ENCODE data around the gene MAN1C1. TPM values are rescaled to one million over a fixed set of nuclear protein-coding genes. Genes with fewer than 3 reads are reported as not detected.

The MAN1C1 gene
- total and polyA plus RNA-seq, 2 donors (not counting 1 experiment from before 2014, with no cell fraction given) = 0.31 to 0.89 TPM

GRCh38 chr1:25707280-25708016 is 90.9 kb downstream of the MAN1C1 start:
- no peak overlapping the region for H3K4me3 Mint-ChIP-seq
- H2AFZ ChIP-seq (ENCODE audit: insufficient read depth, low read depth, low read length, poor library complexity, severe bottlenecking) = no peak overlapping the region
- H3K4me3 ChIP-seq (ENCODE audit: control extremely low read depth in 1 of 5, extremely low read depth in 1 of 5, insufficient read depth in 1 of 5, low read depth in 2 of 5, low read length in 4 of 5) = no peak overlapping the region
- no peak for TF ChIP-seq EZH2 (IDR thresholded peaks at IDR 0.05; ENCODE audit: borderline replicate concordance, insufficient read depth, low read depth, low read length, poor library complexity, severe bottlenecking)
- no peak for TF ChIP-seq CTCF (IDR thresholded peaks at IDR 0.05)
- no peak for DNase-seq
- no peaks in the 10 kb centered on the region for H3K79me2 ChIP-seq (ENCODE audit: control insufficient read depth, insufficient read depth, low read length)
- peaks cover 9% of the 10 kb centered on the region for H3K4me1 Mint-ChIP-seq
- intact Hi-C loops (cut with micrococcal nuclease) = no loop called here
- no peaks in the 10 kb centered on the region for H4K20me1 ChIP-seq (ENCODE audit: control insufficient read depth, insufficient read depth, low read length, poor library complexity, severe bottlenecking)
- H3K9me3 Mint-ChIP-seq (ENCODE audit: insufficient read depth) = no peaks in the 10 kb centered on the region
- ChIA-PET POLR2A (no interaction called here), CTCF (no interaction called here)
- peaks cover 0 to 2% (median 0%) of the 10 kb centered on the region in 4 experiments for H3K27me3 ChIP-seq (replicated peaks in 1 of 4; ENCODE audit: control extremely low read depth in 1 of 4, control insufficient read depth in 3 of 4, insufficient read depth in 4 of 4, low read length in 3 of 4)
- no peaks in the 10 kb centered on the region for H3K36me3 ChIP-seq (replicated peaks in 1 of 2; ENCODE audit: control extremely low read depth in 1 of 2, control insufficient read depth in 1 of 2, extremely low read depth in 1 of 2, insufficient read depth in 2 of 2, low read length in 1 of 2)
- WGBS (ENCODE audit: insufficient coverage) = 90% methylated on average over 4 of the region's 6 CpGs
- H3K27ac ChIP-seq (ENCODE audit: low read length in 2 of 2) = no peak overlapping the region
- H3K27ac Mint-ChIP-seq = no peak overlapping the region
- peaks cover 0 to 4% of the 10 kb centered on the region in 2 donors for H3K4me1 ChIP-seq (ENCODE audit: control insufficient read depth in 2 of 2, insufficient read depth in 2 of 2, low read length in 2 of 2)
- H3K27me3 Mint-ChIP-seq = peaks cover 22% of the 10 kb centered on the region
- no peaks in the 10 kb centered on the region for H3K9me3 ChIP-seq (ENCODE audit: control extremely low read depth in 1 of 3, control insufficient read depth in 2 of 3, insufficient read depth in 1 of 3, low read length in 2 of 3)
- no peak overlapping the region for H3K4me2 ChIP-seq (replicated peaks; ENCODE audit: low read depth, low read length, poor library complexity, severe bottlenecking)
- ATAC-seq (ENCODE audit: low read depth) = no peak
- H3K9ac ChIP-seq (ENCODE audit: low read length) = no peak overlapping the region

GRCh38 chr1:25710583-25711347 is 94.2 kb downstream of the MAN1C1 start:
- ATAC-seq (ENCODE audit: low read depth) = no peak
- Histone ChIP-seq H3K9ac (ENCODE audit: low read length) (no peak overlapping the region), H3K4me1 (ENCODE audit: control insufficient read depth in 2 of 2, insufficient read depth in 2 of 2, low read length in 2 of 2) (peaks cover 0 to 4% of the 10 kb centered on the region in 2 donors), H3K27ac (ENCODE audit: low read length in 2 of 2) (no peak overlapping the region), H3K4me2 (replicated peaks; ENCODE audit: low read depth, low read length, poor library complexity, severe bottlenecking) (no peak overlapping the region), H2AFZ (ENCODE audit: insufficient read depth, low read depth, low read length, poor library complexity, severe bottlenecking) (no peak overlapping the region), H3K36me3 (replicated peaks in 1 of 2; ENCODE audit: control extremely low read depth in 1 of 2, control insufficient read depth in 1 of 2, extremely low read depth in 1 of 2, insufficient read depth in 2 of 2, low read length in 1 of 2) (no peaks in the 10 kb centered on the region), H3K9me3 (ENCODE audit: control extremely low read depth in 1 of 3, control insufficient read depth in 2 of 3, insufficient read depth in 1 of 3, low read length in 2 of 3) (no peaks in the 10 kb centered on the region), H3K4me3 (ENCODE audit: control extremely low read depth in 1 of 5, extremely low read depth in 1 of 5, insufficient read depth in 1 of 5, low read depth in 2 of 5, low read length in 4 of 5) (no peak overlapping the region), H3K79me2 (ENCODE audit: control insufficient read depth, insufficient read depth, low read length) (no peaks in the 10 kb centered on the region), H3K27me3 (replicated peaks in 1 of 4; ENCODE audit: control extremely low read depth in 1 of 4, control insufficient read depth in 3 of 4, insufficient read depth in 4 of 4, low read length in 3 of 4) (peaks cover 0 to 2% (median 0%) of the 10 kb centered on the region in 4 experiments), H4K20me1 (ENCODE audit: control insufficient read depth, insufficient read depth, low read length, poor library complexity, severe bottlenecking) (no peaks in the 10 kb centered on the region)
- H3K4me3 Mint-ChIP-seq = no peak overlapping the region
- no peaks in the 10 kb centered on the region for H3K9me3 Mint-ChIP-seq (ENCODE audit: insufficient read depth)
- intact Hi-C loops (cut with micrococcal nuclease) = no loop called here
- H3K4me1 Mint-ChIP-seq = peaks cover 9% of the 10 kb centered on the region
- DNase-seq = no peak
- WGBS (ENCODE audit: insufficient coverage) = 100% methylated on average over 3 of the region's 7 CpGs
- peaks cover 4% of the 10 kb centered on the region for H3K27me3 Mint-ChIP-seq
- H3K27ac Mint-ChIP-seq = no peak overlapping the region
- ChIA-PET CTCF (no interaction called here), POLR2A (no interaction called here)
- TF ChIP-seq EZH2 (IDR thresholded peaks at IDR 0.05; ENCODE audit: borderline replicate concordance, insufficient read depth, low read depth, low read length, poor library complexity, severe bottlenecking) (no peak), CTCF (IDR thresholded peaks at IDR 0.05) (no peak)
